G401 (cell line): ENCODE results near the gene CUL5. TPM values are rescaled to one million over a fixed set of nuclear protein-coding genes. Genes with fewer than 3 reads are reported as not detected.

Source experiments
- DNase-seq: peaks from one replicate; pipeline ENCODE4 v3.0.0-alpha.2; 2015; ENCODE audit warnings: low spot score
- in situ Hi-C: cut with HindIII; loops from 2 replicates; pipeline ENCODE4 v1.10.0; 2016; ENCODE audit warnings: low sequenced_read_pairs, mixed read lengths
- total RNA-seq: library from RNA; depleted of rRNA; stranded (reverse); fragments of >200 nt; shearing (Covaris generic); gene quantifications from 2 replicates; pipeline ENCODE4 v1.2.3, GENCODE V29; 2014; rRNA removed

CUL5 gene
- total RNA-seq, 1 experiment from 2014 or later = 48.7 TPM

- in situ Hi-C loops = no loop called here
- DNase-seq = no peak
Measured at GRCh38 chr11:108147150-108147549, 138.5 kb downstream of the CUL5 start.

- DNase-seq = no peak
- in situ Hi-C loops = no loop called here
Measured at GRCh38 chr11:108148556-108148955, 139.9 kb downstream of the CUL5 start.

- in situ Hi-C loops = no loop called here
- no peak for DNase-seq
Measured at GRCh38 chr11:108154591-108154990, 145.9 kb downstream of the CUL5 start.

Other genes starting within 250 kb of the CUL5 start
- 67.8 and 105 TPM in 2 replicates for gene SLC35F2, start 150.1 kb upstream of the CUL5 start, total RNA-seq
- 6.1 and 10.0 TPM in 2 replicates for gene RAB39A, start 80.5 kb upstream of the CUL5 start, total RNA-seq
- 228 and 246 TPM in 2 replicates for gene ACAT1, start 112.7 kb downstream of the CUL5 start, total RNA-seq
- 5.5 and 7.1 TPM in 2 replicates for gene NPAT, start 213.7 kb downstream of the CUL5 start, total RNA-seq
- 25.7 and 55.5 TPM in 2 replicates for gene ATM, start 214.2 kb downstream of the CUL5 start, total RNA-seq